NCI-H1048 (cell line): Measurements from ENCODE around the gene SLC39A3.

Experiments
- DNase-seq: peaks from one replicate; lab custom pipeline; 2025; lab: John Stamatoyannopoulos, UW

Gene SLC39A3

DNA sequence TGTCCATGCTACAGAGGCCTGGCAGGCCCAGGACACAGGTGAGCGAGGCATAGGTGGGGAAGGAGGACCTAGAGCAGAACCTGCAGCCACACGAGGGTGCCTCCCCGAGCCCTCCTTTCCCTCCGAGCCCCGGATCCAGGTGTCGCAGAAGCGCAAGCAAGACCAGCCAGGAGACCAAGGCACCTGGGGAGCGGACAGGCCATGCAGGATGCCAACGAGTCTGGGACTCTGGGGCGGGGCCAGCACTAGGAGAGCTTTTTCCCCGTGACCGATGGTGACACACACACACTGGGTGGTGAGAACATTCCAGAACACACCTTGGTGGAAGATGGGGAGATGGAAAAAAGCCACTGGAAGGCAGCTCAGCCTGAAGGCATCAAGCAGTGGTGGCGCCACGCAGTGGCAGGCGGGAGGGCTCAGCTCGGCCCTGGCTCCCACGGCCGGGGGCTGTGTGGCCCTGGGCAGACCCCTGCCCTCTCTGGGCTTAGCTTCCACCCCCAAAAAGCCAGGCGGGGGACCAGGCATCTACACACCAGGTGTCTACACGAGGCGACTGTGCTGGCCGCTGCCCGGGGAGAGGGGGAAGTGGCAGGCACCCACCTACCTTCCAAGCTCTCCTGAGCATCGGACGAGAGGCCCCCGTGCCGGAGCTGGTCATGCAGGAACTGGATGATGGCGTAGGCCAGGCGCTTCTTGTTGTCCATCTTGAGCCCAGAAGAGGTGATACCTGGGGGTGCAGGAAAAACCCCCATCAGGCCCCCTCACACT, 28.7 kb upstream of the SLC39A3 start:
- DNase-seq, result no peak

DNA sequence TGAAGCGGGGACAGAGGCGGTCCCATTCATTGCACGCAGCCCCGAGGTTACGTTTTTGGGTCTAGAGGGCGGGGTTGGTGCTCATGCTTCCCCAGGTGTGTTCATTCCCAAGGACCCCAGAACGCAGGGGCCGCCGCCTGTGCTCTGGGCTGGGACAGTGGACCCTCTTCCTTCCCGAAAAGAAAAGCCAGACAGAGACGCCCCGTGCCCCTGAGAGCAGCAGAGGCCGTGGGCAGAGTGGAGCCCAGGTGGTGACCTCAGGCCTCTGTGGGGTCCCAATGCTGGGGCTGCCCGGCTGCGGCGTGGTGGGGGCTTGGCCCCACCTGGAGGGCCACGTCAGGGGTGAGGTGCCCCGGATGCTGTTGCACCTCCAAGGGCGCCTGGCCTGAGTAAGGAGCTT, 27.9 kb upstream of the SLC39A3 start:
- DNase-seq, result no peak

- DNase-seq, result no peak
Observed at GRCh38 chr19:2766594-2767372, 27.0 kb upstream of the SLC39A3 start.

- no peak for DNase-seq
Observed at GRCh38 chr19:2765376-2765775, 25.6 kb upstream of the SLC39A3 start.

GRCh38 chr19:2764945-2765344, 25.1 kb upstream of the SLC39A3 start:
- DNase-seq, result no peak

GRCh38 chr19:2763687-2764086, 23.9 kb upstream of the SLC39A3 start:
- DNase-seq, result no peak

DNA sequence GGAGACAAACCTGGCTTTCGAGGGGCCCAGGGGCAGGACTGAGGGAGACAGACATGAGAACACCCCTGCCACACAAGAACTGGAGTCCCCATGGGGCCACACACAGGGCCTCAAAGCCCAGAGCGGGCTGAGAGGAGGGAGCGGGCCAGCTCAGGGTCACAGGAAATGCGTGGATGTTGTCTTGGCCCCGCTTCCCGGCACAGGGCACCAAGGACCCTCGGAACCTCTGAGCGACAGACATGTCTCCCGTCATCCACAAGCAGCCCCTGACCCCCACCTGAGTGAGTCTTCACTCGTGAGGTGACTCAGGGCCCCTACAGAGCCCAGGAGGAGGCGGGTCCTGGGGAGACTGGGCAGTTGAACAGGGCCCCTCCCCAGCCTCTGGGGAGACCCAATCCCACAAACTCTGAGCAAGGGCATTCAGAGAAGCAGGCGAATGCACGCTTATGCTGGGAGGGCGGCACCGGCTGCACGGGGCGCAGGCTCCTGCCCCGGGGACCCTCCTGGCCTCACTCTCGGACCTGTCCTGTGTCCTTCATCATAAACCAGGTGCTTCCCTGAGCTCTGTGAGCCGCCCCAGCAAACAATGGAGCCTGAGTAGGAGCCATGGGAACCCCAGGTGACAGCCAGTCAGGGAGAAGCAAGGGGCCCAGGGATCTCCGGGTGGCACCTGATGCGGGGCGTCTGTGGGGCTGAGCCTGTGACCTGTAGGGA, 23.1 kb upstream of the SLC39A3 start:
- no peak for DNase-seq

DNA sequence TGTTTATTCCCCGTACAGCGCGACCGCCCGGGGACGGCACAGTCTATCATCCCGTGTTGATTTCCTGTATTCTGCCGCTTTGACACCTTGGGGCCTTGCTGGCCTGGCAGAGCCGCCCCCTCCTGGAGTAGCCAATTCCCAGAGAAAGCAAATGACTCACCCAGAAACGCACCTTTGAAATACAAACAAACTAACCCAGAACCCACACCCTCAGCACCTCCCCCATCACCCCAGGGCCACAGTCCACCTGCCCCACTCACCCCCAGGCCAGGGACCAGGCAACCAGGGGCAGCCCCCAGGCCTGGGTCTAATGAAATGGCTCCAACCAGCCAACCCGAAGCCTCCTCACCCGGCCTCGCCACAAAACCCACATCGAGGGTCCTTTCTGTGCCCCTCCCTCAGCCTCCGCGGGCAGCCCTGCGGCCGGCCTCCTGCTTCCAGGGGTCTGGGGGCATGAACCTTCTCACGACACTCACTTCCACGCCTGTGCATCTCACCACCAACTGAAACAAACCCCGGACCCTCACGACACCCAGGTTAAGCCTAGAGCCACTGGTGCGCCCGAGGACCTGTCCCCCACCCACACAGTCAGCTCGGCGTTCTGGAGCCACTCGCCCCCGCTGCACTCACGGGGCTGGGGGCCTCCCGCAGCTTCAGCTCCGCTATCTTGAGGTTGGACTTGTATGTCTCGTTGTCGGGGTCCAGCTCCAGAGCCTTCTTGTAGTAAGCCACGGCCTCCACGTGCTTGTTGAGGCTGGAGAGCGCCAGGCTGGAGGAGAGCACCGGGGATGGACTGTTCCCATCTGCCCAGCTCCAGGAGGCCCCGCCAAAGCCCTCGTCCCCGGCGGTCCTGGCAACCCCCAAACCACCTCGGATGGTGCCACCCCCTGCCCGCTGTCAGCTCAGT, 22.3 kb upstream of the SLC39A3 start:
- DNase-seq, result no peak

DNA sequence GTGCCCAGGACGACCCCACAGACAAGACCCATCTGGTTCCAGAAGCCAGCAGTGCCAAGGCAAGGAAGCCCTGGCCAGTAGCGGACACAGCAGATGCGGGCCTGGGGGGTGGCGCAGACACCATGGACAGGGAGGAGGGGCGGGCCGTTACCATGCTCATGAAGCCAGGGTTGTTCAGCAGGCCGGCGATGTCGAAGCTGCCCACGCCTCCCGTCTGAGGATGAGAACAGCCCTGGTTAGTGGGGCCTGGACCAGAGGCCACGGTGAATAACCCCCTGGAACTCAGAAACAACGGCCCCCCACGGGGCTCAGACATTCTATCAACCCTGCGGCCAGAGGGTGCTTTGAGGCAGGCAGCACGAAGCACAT, 21.5 kb upstream of the SLC39A3 start:
- DNase-seq, result no peak

GRCh38 chr19:2759965-2760364, 20.1 kb upstream of the SLC39A3 start:
- DNase-seq, result no peak

DNA sequence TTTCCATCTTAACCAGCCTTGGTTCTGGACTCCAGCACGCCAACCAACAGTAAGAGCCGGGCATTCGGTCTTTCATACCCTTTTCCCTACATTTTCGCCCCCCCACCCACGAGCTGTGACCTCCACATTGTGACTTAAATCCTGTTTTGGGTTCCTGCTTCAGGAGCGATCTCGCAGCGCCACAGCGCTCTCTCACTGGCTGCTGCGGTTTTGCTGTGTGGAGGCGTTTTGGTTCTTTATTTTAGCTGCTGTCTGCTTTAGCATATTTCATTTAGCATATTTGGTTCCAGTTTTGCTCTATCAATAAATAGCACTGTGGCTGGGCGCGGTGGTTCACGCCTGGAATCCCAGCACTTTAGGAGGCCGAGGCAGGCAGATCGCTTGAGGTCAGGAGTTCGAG, 19.5 kb upstream of the SLC39A3 start:
- no peak for DNase-seq

DNA sequence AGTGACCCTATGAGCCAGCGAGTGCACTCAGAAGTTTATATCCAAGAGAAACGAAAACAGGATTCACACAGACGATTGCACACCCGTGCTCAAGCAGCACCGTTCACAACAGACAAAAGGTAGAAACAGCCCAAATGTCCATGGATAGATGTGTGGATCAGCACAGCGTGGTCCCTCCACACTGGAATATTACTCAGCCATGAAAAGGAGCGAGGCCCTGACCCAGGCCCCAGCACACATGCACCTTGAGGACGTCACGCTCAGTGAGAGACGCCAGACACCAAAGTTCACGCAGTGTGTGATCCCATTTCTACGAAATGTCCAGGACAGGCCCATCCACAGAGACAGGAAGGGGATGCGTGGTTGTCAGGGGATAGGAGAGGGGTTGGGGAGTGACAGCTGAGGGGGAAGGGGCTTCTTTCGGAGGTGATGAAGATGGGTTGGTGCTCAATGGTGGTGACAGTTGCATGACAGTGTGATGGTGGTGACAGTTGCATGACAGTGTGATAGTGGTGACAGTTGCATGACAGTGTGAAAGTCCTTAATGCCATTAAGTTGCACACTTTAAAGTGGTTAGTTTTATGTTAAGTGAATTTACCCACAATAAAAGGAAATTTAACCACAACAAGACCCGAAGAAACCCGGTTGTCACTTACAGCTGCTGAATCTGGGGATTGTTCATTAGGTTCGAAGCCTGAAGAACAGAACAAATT, 18.9 kb upstream of the SLC39A3 start:
- DNase-seq, result no peak

- DNase-seq, result no peak
Observed at GRCh38 chr19:2756921-2757881, 17.4 kb upstream of the SLC39A3 start.

GRCh38 chr19:2756477-2756876, 16.7 kb upstream of the SLC39A3 start:
- no peak for DNase-seq

GRCh38 chr19:2755811-2756210, 16.0 kb upstream of the SLC39A3 start:
- DNase-seq, result no peak

GRCh38 chr19:2755448-2755705, 15.6 kb upstream of the SLC39A3 start:
- no peak for DNase-seq

GRCh38 chr19:2754659-2755447, 15.0 kb upstream of the SLC39A3 start:
- no peak for DNase-seq

GRCh38 chr19:2751438-2751830, 11.6 kb upstream of the SLC39A3 start:
- no peak for DNase-seq

DNA sequence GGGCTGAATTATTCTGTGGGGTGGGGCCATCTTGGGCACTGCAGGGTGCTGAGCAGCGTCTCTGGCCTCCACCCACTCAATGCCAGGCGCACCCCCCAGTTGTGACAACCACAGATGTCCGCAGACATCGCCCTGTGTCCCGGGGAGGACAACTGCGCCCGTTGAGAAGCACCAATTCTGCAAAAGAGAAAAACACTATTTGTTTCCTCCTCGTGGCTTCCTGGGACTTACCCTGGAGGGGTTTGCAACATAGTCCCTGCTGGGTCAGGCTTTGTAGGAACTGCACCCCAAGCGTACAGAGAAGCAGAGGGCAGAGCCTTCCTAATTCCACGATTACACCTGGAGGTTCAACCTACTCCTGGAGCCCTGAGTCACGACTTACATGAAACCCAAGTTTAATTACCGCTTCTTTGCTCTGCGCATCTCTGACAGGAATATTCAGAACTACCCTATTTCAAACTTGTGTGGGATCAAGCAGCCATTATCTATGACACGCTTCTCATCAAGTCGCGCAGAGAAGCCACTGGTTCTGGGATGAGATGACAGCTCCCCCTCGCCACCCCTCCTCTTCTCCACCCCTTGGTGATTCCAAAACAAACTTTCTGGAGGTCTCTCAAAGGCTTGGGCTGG, 11.1 kb upstream of the SLC39A3 start:
- DNase-seq, result no peak
